H7 (cell line): Measurements from ENCODE around the gene CRLF1. TPM values are rescaled to one million over a fixed set of nuclear protein-coding genes. Genes with fewer than 3 reads are reported as not detected.

Experiments used
- DNase-seq: peaks from one replicate; pipeline ENCODE4 v3.0.0; 2012
- H3K27me3 ChIP-seq: 2 replicates; pipeline ENCODE4 v1.6.0; 2011; ENCODE audit warnings: mild to moderate bottlenecking, low read length; ENCODE audit not compliant: control insufficient read depth, insufficient read depth
- H3K36me3 ChIP-seq: replicated peaks from 2 replicates; pipeline ENCODE4 v1.5.1; 2011; ENCODE audit warnings: low read length; ENCODE audit not compliant: control insufficient read depth, insufficient read depth
- H3K4me3 ChIP-seq: 2 replicates; pipeline ENCODE4 v1.5.1; 2011; ENCODE audit warnings: low read depth, mild to moderate bottlenecking, control low read depth, low read length, moderate library complexity; ENCODE audit not compliant: insufficient read depth
- total RNA-seq: library from RNA; depleted of rRNA; stranded (reverse); fragments of >200 nt; shearing (Covaris generic); gene quantifications from 2 replicates; pipeline ENCODE4 v1.2.3, GENCODE V29; 2014

The CRLF1 gene
- total RNA-seq, 1 experiment from 2014 or later = 52.8 TPM

- peak; percentile 62 for DNase-seq
- Histone ChIP-seq H3K4me3 (no peak overlapping the region), H3K27me3 (no peaks in the 10 kb centered on the region), H3K36me3 (no peaks in the 10 kb centered on the region)
These were observed 37.8 kb upstream of the CRLF1 start for GRCh38 chr19:18644196-18645034.

- H3K4me3 ChIP-seq = no peak overlapping the region
- no peak for DNase-seq
- peaks cover 2% of the 10 kb centered on the region; the same call in 1 of the 2 replicates for H3K27me3 ChIP-seq
- H3K36me3 ChIP-seq = no peaks in the 10 kb centered on the region
These were observed 33.2 kb upstream of the CRLF1 start for GRCh38 chr19:18639706-18640243.

GRCh38 chr19:18637673-18638630 lies 31.4 kb upstream of the CRLF1 start:
- Histone ChIP-seq H3K27me3 (peaks cover 2% of the 10 kb centered on the region; the same call in 1 of the 2 replicates), H3K36me3 (no peaks in the 10 kb centered on the region), H3K4me3 (peak overlapping the region; percentile 85; the same call in 1 of the 2 replicates)
- DNase-seq = peak; percentile 72

DNA sequence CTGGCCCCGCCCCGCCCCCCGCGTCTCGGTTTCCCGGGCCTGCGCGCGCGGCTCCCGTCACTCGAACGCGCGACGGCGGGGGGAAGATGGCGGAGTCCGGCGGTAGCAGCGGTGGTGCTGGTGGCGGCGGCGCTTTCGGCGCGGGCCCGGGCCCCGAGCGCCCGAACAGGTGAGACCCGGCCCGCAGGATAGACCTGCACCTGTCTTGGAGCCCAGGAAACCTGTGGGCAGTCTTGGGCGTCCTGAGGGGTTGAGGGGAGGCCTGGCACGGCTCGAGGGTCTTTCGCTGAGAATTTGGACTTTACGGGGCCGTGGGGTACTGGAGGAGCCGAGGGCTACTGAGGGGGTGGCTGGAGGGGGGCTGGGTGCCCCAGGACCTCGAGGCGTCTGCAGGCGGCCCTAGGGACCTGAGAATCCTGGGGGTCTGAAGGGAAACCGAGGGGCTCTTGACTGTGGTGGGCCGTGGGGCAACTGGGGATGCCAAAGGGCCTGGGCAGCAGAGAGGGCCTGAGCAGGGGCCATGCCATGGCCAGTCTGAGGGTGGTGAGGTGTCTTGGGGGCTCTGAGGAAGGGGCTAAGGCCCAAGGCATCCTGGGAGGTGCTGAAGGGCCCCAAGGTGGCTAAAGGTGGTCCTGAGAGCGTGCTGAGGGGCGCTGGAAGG lies 30.5 kb upstream of the CRLF1 start, which contains the start of gene KLHL26:
KLHL26 (plus strand) TSS at position 60 of the 661 bp plus-strand sequence; CDS start at position 87, 27 bp downstream.
- Histone ChIP-seq H3K36me3 (no peaks in the 10 kb centered on the region), H3K27me3 (peaks cover 2% of the 10 kb centered on the region; the same call in 1 of the 2 replicates), H3K4me3 (peak within 1 kb of the TSS; percentile 85)
- peak; percentile 57 for DNase-seq

DNA sequence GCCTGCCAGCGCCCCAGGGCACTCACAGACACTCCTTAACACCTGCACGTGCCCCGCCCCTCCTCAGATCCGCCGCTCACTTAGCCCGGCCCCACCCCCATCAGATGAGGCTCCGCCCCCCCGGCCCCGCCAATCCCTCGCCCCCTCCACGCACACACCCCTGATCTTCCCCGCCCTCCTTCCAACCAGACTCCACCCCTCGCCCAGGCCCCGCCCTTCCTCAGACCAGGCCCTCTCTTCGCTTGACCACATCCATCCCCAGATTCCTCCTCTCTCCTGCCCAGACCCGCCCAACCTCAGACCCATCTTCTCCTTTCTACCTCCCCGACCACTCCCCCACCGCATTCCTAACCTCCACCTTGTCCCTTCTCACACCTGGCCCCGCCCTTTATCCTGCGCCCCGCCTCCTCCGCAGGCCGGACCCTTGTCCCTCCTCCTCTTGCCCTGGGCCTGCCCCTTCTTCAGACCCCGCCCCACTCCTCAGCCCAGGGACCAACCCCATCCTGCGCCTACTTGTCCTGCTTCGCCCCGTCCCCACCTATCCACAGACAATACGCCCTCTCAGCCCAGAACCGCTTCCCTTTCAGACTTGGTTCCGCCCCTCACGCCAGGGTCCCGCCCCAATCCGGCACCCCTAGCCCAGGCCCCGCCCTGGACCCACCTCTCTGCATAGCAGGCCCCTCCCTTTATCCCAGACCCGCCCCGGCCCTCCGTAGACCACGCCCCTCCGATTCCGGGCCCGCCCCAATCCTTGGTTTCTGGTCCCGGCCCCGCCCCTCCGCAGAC lies 29.8 kb upstream of the CRLF1 start:
- peaks cover 2% of the 10 kb centered on the region; the same call in 1 of the 2 replicates for H3K27me3 ChIP-seq
- DNase-seq = peak; percentile 100
- no peaks in the 10 kb centered on the region for H3K36me3 ChIP-seq
- peak overlapping the region; percentile 85 for H3K4me3 ChIP-seq

DNA sequence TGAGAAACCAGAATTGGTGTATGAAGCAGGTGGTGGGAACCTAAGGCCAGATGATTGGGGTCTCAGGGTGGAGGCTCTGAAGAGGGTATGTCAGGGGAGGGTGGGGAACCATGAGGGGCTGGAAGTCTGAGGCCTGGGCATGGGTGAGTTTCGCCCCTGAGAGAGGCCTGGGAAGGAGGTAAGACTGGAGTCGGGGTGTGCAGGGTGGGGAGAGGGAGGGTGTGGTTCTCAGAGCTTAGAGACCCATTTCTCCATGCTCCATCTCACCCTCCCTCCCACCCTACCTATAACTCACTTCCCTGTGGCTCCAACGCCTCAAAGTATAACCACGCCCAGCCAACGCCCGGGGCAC lies 29.2 kb upstream of the CRLF1 start:
- DNase-seq = no peak
- H3K4me3 ChIP-seq = no peak overlapping the region
- no peaks in the 10 kb centered on the region for H3K36me3 ChIP-seq
- H3K27me3 ChIP-seq = peaks cover 2% of the 10 kb centered on the region; the same call in 1 of the 2 replicates

DNA sequence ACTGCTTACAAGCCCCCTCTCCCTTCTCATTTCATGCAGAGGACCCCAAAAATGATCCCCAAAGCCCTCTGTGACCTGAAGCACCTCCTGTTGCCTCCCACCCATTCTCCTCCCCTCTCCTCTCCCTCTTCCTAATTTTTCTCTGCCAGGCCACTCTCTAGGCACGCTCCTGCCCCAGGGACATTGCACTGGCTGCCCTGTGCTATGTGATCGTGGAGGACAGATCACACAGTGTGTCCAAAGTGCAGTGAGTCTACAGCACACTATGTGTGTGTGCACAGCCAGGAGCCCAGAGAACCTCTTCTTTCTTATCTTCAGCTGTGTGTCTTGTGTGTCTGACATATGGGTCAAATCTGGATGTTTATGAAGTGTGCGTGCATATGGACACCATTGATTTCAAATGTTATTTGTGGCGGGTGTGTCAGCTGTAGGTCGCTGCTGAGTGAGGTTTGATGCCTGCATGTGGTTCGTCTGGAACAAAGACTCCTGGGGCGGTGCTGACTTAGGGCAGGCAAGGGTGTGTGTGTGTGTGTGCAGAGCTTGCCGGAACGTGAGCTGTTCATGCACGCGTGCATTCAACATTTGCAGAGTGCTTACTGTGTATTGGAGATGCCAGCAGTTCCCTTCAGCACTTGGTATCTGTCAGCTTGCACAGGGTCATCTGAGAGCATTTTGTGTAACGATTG lies 28.2 kb upstream of the CRLF1 start:
- no peak for DNase-seq
- H3K27me3 ChIP-seq = peaks cover 2% of the 10 kb centered on the region; the same call in 1 of the 2 replicates
- no peak overlapping the region for H3K4me3 ChIP-seq
- H3K36me3 ChIP-seq = no peaks in the 10 kb centered on the region

DNA sequence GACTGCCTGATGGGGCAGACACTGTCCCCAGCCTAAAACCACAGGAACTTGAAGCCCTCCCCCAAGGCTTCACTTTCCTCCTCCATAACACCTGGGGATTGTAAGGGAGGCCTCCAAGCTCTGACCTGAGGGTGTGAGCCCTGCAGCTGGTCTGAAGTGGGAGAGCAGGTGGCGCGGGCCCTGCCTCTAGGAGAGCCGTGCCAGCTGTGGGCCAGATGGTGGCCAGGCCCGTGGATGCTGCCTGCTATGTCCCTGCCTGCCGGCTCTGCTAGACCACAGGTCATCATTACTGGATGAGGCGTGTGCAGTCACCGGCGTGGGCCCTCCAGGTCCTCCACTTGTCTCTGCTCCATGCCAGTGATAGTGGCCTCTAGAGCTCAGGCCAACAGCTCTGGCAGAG lies 26.7 kb upstream of the CRLF1 start:
- DNase-seq = no peak
- Histone ChIP-seq H3K36me3 (no peaks in the 10 kb centered on the region), H3K27me3 (peaks cover 2% of the 10 kb centered on the region; the same call in 1 of the 2 replicates), H3K4me3 (no peak overlapping the region)

GRCh38 chr19:18629166-18630088 lies 22.8 kb upstream of the CRLF1 start:
- no peak overlapping the region for H3K4me3 ChIP-seq
- no peaks in the 10 kb centered on the region; the same call in 1 of the 2 replicates for H3K27me3 ChIP-seq
- no peaks in the 10 kb centered on the region for H3K36me3 ChIP-seq
- peak; percentile 40 for DNase-seq

DNA sequence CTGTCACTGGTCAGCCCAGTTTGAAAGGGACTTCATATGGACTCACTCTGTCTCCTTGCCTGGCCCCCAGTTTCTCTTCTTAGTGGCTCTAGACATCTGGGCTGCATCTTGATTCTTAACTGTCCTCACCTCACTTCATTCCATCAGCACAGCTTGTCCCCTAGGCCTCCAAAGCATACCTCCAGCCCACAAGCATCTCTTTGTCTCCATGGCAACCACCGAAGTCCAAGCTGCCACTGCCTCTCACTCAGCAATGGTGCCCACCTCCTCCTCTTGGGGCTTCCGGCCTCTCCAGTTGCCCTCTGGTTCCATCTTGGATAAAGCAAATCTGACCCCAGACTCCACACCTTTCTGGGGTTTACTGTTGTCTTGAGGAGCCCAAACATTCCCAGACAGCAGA lies 20.3 kb upstream of the CRLF1 start:
- DNase-seq = no peak
- Histone ChIP-seq H3K27me3 (no peaks in the 10 kb centered on the region; the same call in 1 of the 2 replicates), H3K36me3 (no peaks in the 10 kb centered on the region), H3K4me3 (no peak overlapping the region)

DNA sequence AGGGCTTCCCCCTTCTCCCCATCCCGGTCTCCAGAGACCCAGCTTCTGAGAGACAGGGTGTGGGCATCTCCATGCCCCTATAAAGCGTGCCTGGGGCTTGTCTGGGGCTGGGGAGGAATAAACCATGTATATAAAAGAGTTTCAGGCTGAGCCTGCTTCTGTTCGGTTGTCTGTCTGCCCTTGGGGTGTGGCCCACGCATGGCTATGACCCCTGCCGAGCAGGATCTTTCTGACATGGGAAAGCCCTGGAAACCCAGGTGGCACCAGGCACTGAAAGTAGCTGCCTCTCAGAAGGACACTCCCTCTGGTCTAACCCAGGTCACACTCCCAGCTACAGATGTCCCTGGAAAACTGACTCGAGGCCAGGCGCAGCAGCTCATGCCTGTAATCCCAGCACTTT lies 14.3 kb upstream of the CRLF1 start:
- DNase-seq = no peak
- Histone ChIP-seq H3K4me3 (no peak overlapping the region), H3K27me3 (peaks cover 2% of the 10 kb centered on the region), H3K36me3 (no peaks in the 10 kb centered on the region)

GRCh38 chr19:18620311-18620710 lies 13.7 kb upstream of the CRLF1 start:
- DNase-seq = no peak
- no peak overlapping the region for H3K4me3 ChIP-seq
- H3K36me3 ChIP-seq = no peaks in the 10 kb centered on the region
- peaks cover 3% of the 10 kb centered on the region for H3K27me3 ChIP-seq
